ENCODE data around the gene ADD2. TPM values are rescaled to one million over a fixed set of nuclear protein-coding genes. Genes with fewer than 3 reads are reported as not detected.

Gene ADD2
- total and polyA plus RNA-seq, 2 experiments from 2014 or later = not detected

- Histone ChIP-seq H3K9ac (no peak overlapping the region), H3K4me1 (ENCODE audit: insufficient read depth) (no peaks in the 10 kb centered on the region), H3K4me3 (no peak overlapping the region), H2AFZ (no peak overlapping the region), H3K27ac (no peak overlapping the region), H3K27me3 (replicated peaks; ENCODE audit: insufficient read depth) (peaks cover 32% of the 10 kb centered on the region), H3K36me3 (ENCODE audit: low read depth) (no peaks in the 10 kb centered on the region), H3K9me3 (ENCODE audit: low read depth) (no peaks in the 10 kb centered on the region), H3K9me2 (ENCODE audit: insufficient read depth) (no peaks in the 10 kb centered on the region), H3F3A (ENCODE audit: insufficient read depth) (no peaks in the 10 kb centered on the region), H3K4me2 (ENCODE audit: unreplicated experiment) (no peak overlapping the region), H4K20me1 (ENCODE audit: insufficient read depth) (no peaks in the 10 kb centered on the region), H3K79me2 (ENCODE audit: insufficient read depth) (no peaks in the 10 kb centered on the region)
- TF ChIP-seq EZH2 (IDR thresholded peaks at IDR 0.05; ENCODE audit: insufficient read depth, poor library complexity, severe bottlenecking) (no peak), EZH2phosphoT487 (IDR thresholded peaks at IDR 0.05; ENCODE audit: insufficient read depth, low read depth) (no peak)
- whole genome bisulfite sequencing, 2 experiments (ENCODE audit: low coverage in 1 of 2, low lambda C conversion rate in 2 of 2, missing lambda C conversion rate in 2 of 2) = 66 to 69% methylated on average over 12 of the region's 12 CpGs
- no peak for DNase-seq
- in situ Hi-C loops (cut with MboI) = no loop called here
These were observed 41.3 kb upstream of the ADD2 start for GRCh38 chr2:70808983-70809958.

DNA sequence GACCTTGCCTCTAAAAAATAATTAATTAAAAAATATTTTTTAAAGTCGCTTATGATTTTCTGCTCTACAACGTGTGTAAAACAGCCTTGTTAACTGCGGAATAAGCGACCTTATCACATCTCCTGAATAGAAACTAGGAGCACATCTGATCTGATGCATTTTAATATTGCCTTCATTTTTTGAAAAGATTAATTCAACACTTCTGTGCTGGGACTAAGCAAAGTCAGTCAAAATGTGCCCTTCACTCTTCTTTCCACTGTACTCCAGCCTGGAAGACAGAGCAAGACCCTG is 39.8 kb upstream of the ADD2 start:
- 71 to 83% methylated on average over 4 of the region's 4 CpGs for WGBS, 2 experiments (ENCODE audit: low coverage in 1 of 2, low lambda C conversion rate in 2 of 2, missing lambda C conversion rate in 2 of 2)
- no peaks in the 10 kb centered on the region for H3K9me2 ChIP-seq (ENCODE audit: insufficient read depth)
- in situ Hi-C loops (cut with MboI) = no loop called here
- H3K9me3 ChIP-seq (ENCODE audit: low read depth) = no peaks in the 10 kb centered on the region
- no peak overlapping the region for H3K9ac ChIP-seq
- TF ChIP-seq EZH2phosphoT487 (IDR thresholded peaks at IDR 0.05; ENCODE audit: insufficient read depth, low read depth) = no peak
- TF ChIP-seq EZH2 (IDR thresholded peaks at IDR 0.05; ENCODE audit: insufficient read depth, poor library complexity, severe bottlenecking) = no peak
- no peaks in the 10 kb centered on the region for H4K20me1 ChIP-seq (ENCODE audit: insufficient read depth)
- no peaks in the 10 kb centered on the region for H3K36me3 ChIP-seq (ENCODE audit: low read depth)
- DNase-seq = no peak
- peaks cover 18% of the 10 kb centered on the region for H3K27me3 ChIP-seq (replicated peaks; ENCODE audit: insufficient read depth)
- no peak overlapping the region for H3K4me2 ChIP-seq (ENCODE audit: unreplicated experiment)
- H3K4me3 ChIP-seq = no peak overlapping the region
- no peaks in the 10 kb centered on the region for H3K79me2 ChIP-seq (ENCODE audit: insufficient read depth)
- no peak overlapping the region for H3K27ac ChIP-seq
- H3K4me1 ChIP-seq (ENCODE audit: insufficient read depth) = no peaks in the 10 kb centered on the region
- H2AFZ ChIP-seq = no peak overlapping the region
- H3F3A ChIP-seq (ENCODE audit: insufficient read depth) = no peaks in the 10 kb centered on the region

DNA sequence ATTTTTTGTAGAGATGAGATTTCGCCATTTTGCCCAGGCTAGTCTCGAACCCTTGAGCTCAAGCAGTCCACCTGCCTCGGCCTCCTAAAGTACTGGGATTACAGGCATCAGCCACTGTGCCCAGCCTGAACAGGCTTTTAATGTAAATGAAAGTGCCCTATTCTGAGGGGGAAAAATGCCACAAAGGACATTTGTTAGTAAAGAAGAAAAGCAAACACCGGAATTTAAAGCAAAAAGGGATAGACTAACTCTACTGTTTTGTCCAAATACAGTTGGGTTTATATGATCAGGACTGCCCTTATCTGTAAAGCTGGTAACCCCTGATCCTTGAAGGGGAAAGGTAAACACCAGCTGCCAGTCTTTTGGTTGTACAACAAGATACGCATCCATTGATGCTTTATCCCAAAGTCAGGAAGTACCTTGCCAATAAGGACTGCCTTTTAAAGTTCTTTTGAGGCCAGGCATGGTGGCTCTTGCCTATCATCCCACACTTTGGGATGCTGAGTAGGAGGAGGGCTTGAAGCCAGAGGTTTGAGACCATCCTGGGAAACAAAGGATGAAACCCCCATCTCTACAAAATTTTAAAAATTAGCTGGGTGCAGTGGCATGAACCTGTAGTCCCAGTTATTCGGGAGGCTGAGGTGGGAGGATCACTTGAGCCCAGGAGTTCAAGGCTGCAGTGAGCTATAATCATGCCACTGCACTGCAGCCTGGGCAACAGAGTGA is 39.3 kb upstream of the ADD2 start:
- WGBS, 2 experiments (ENCODE audit: low coverage in 1 of 2, low lambda C conversion rate in 2 of 2, missing lambda C conversion rate in 2 of 2) = 65 to 74% methylated on average over 6 of the region's 6 CpGs
- Histone ChIP-seq H3K36me3 (ENCODE audit: low read depth) (no peaks in the 10 kb centered on the region), H3K9me3 (ENCODE audit: low read depth) (no peaks in the 10 kb centered on the region), H2AFZ (no peak overlapping the region), H3K9ac (no peak overlapping the region), H4K20me1 (ENCODE audit: insufficient read depth) (no peaks in the 10 kb centered on the region), H3K9me2 (ENCODE audit: insufficient read depth) (no peaks in the 10 kb centered on the region), H3K4me2 (ENCODE audit: unreplicated experiment) (no peak overlapping the region), H3F3A (ENCODE audit: insufficient read depth) (no peaks in the 10 kb centered on the region), H3K27ac (no peak overlapping the region), H3K79me2 (ENCODE audit: insufficient read depth) (no peaks in the 10 kb centered on the region), H3K4me1 (ENCODE audit: insufficient read depth) (no peaks in the 10 kb centered on the region), H3K27me3 (replicated peaks; ENCODE audit: insufficient read depth) (peaks cover 18% of the 10 kb centered on the region), H3K4me3 (no peak overlapping the region)
- TF ChIP-seq EZH2phosphoT487 (IDR thresholded peaks at IDR 0.05; ENCODE audit: insufficient read depth, low read depth) (no peak), EZH2 (IDR thresholded peaks at IDR 0.05; ENCODE audit: insufficient read depth, poor library complexity, severe bottlenecking) (no peak)
- no peak for DNase-seq
- in situ Hi-C loops (cut with MboI) = no loop called here

DNA sequence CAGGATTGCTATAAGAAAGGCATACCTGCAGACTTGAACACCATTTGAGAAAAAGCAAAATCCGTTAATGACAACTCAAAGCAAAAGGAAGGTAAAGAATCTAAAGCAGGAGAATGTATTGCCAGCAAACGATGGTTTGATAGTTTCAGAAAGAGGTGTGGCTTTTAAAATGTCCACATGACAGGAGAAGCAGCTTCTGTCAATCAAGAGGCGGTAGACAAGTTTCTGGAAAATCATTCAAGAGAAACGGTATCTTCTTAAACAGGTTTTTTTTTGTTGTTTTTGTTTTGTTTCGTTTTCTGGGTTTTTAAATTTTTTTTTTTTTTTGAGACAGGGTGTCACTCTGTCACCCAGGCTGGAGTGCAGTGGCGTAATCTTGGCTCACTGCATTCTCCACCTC is 38.6 kb upstream of the ADD2 start:
- no peaks in the 10 kb centered on the region for H3F3A ChIP-seq (ENCODE audit: insufficient read depth)
- no peaks in the 10 kb centered on the region for H4K20me1 ChIP-seq (ENCODE audit: insufficient read depth)
- no peaks in the 10 kb centered on the region for H3K4me1 ChIP-seq (ENCODE audit: insufficient read depth)
- 33 to 38% methylated on average over 6 of the region's 6 CpGs for WGBS, 2 experiments (ENCODE audit: low coverage in 1 of 2, low lambda C conversion rate in 2 of 2, missing lambda C conversion rate in 2 of 2)
- no peak overlapping the region for H3K4me3 ChIP-seq
- no peak overlapping the region for H3K27ac ChIP-seq
- no peak for TF ChIP-seq EZH2 (IDR thresholded peaks at IDR 0.05; ENCODE audit: insufficient read depth, poor library complexity, severe bottlenecking)
- no peak for TF ChIP-seq EZH2phosphoT487 (IDR thresholded peaks at IDR 0.05; ENCODE audit: insufficient read depth, low read depth)
- DNase-seq = no peak
- no peak overlapping the region for H2AFZ ChIP-seq
- no peaks in the 10 kb centered on the region for H3K79me2 ChIP-seq (ENCODE audit: insufficient read depth)
- no peaks in the 10 kb centered on the region for H3K36me3 ChIP-seq (ENCODE audit: low read depth)
- no peaks in the 10 kb centered on the region for H3K9me3 ChIP-seq (ENCODE audit: low read depth)
- in situ Hi-C loops (cut with MboI) = no loop called here
- H3K9me2 ChIP-seq (ENCODE audit: insufficient read depth) = no peaks in the 10 kb centered on the region
- no peak overlapping the region for H3K4me2 ChIP-seq (ENCODE audit: unreplicated experiment)
- peaks cover 18% of the 10 kb centered on the region for H3K27me3 ChIP-seq (replicated peaks; ENCODE audit: insufficient read depth)
- no peak overlapping the region for H3K9ac ChIP-seq

All from GM23248 (cell line).